ENCODE results near the gene STARD3NL. TPM values are rescaled to one million over a fixed set of nuclear protein-coding genes. Genes with fewer than 3 reads are reported as not detected.

The STARD3NL gene, protein sequence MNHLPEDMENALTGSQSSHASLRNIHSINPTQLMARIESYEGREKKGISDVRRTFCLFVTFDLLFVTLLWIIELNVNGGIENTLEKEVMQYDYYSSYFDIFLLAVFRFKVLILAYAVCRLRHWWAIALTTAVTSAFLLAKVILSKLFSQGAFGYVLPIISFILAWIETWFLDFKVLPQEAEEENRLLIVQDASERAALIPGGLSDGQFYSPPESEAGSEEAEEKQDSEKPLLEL
- 13.1 TPM for total RNA-seq
- polyA plus RNA-seq = 10 to 100 TPM; 28.4 to 33.8 (median 31.4) TPM

DNA sequence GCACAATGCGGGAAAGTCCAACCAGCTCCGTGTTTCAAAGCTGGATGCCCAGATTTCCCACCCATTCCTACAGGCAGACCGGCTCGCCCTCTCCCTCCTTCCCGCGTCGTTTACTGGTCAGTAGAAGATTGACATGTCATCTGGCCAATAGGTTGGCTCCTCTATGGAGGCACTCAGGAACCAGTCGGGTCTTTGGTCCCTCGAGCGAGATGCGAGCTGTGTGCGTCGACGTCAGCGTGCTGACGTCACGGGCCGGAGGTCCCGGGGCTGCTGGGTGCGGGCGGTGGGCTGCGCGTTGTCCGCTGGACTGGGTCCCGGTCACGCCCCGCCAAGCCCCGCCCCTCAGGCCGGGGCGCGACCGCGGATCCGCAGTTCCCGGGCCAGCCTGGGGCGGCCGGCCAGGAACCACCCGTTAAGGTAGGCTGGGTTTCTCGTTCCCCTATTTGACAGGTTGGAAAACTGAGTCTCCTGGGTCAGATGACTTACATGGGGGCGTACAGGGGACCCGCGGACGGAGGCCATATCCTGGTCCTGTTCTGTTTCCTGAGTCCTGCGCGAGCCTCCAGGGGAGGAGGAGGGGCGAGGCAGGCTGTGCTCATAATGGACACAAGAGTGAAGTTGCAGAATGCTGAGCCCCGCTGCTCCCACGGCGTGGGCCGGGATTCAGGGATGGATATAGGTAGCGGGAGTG, at the start of gene STARD3NL:
TSS of gene STARD3NL (plus strand) at position 242 of the 691 bp plus-strand sequence. CDS start 29,260 bp downstream, outside the sequence.
- Histone ChIP-seq H3K27ac (ENCODE audit: insufficient read depth, low read length, poor library complexity, severe bottlenecking) (peak within 1 kb of the TSS; percentile 90), H3K4me3 (ENCODE audit: low read depth, low read length) (peak within 1 kb of the TSS; percentile 92), H3K4me1 (ENCODE audit: control insufficient read depth, insufficient read depth, low read length, poor library complexity, severe bottlenecking) (peaks cover 16% of the 10 kb centered on the region), H3K27me3 (ENCODE audit: control insufficient read depth, insufficient read depth, low read length) (peaks cover 3% of the 10 kb centered on the region), H3K9me3 (ENCODE audit: control insufficient read depth in 2 of 2, low read length in 2 of 2) (peaks cover 0 to 2% of the 10 kb centered on the region in 2 experiments), H3K36me3 (ENCODE audit: control insufficient read depth, insufficient read depth, low read length) (no peaks in the 10 kb centered on the region)
- Mint-ChIP-seq H3K27me3 (peaks cover 5% of the 10 kb centered on the region), H3K4me3 (peak within 1 kb of the TSS; percentile 93 to 99 (median 98)), H3K4me1 (peaks cover 21 to 39% (median 33%) of the 10 kb centered on the region in 4 donors), H3K36me3 (peaks cover 4% of the 10 kb centered on the region), H3K27ac (peak within 1 kb of the TSS; percentile 89 to 100 (median 97)), H3K9me3 (peaks cover 0 to 4% (median 0%) of the 10 kb centered on the region in 7 donors)
- peak; percentile 91 to 99 (median 91) for DNase-seq
- peak; percentile 97 to 98 for ATAC-seq (ENCODE audit: low read depth in 2 of 2)

DNA sequence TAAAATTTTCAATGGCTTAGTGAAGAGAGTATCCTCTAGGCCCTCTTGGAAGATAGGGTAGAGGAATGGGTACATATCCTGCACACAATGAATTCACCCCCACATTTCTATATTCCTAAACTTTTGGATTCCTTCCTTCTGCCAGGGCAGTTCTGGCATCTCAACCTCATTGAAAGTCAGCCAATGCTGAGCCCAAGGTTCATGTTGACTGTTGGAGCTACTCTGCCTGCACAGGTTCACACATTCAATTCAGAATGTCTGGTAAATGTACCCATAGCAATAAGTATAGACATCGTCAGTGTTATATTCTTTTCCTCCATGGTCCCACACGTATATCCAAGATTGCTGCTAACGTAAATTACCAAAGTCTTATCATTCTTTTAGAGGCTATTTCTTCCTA, 48.9 kb upstream of the STARD3NL start:
- Mint-ChIP-seq H3K27me3 (peaks cover 16% of the 10 kb centered on the region), H3K4me3 (no peak overlapping the region), H3K9me3 (peaks cover 0 to 1% (median 0%) of the 10 kb centered on the region in 7 donors), H3K36me3 (no peaks in the 10 kb centered on the region), H3K4me1 (no peaks in the 10 kb centered on the region), H3K27ac (no peak overlapping the region)
- H3K9me3 ChIP-seq (ENCODE audit: control insufficient read depth in 2 of 2, low read length in 2 of 2) = no peaks in the 10 kb centered on the region
- H3K4me3 ChIP-seq (ENCODE audit: low read depth, low read length) = no peak overlapping the region
- ATAC-seq (ENCODE audit: low read depth in 2 of 2) (no peak), DNase-seq (no peak)
- peaks cover 14% of the 10 kb centered on the region for H3K27me3 ChIP-seq (ENCODE audit: control insufficient read depth, insufficient read depth, low read length)
- H3K27ac ChIP-seq (ENCODE audit: insufficient read depth, low read length, poor library complexity, severe bottlenecking) = no peak overlapping the region
- H3K4me1 ChIP-seq (ENCODE audit: control insufficient read depth, insufficient read depth, low read length, poor library complexity, severe bottlenecking) = no peaks in the 10 kb centered on the region
- no peaks in the 10 kb centered on the region for H3K36me3 ChIP-seq (ENCODE audit: control insufficient read depth, insufficient read depth, low read length)

DNA sequence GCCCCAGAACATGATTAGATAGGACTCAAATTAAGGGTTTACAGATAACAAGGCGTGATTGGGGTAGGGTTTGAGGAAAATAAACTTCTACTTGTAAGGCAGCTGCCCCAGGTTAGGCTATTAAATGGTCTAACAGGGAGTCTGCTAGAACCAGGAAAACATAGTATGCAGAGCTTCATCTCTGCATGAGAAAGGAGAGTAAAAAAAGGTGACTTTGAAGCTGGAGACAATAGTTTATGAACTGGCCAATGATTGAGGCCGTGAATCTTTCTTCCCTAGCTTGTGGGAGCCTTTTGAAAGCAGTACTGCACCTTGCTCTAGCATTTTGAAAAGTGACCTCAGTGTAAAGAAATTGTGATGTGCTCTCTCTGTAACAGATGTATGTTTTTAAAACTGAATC, 48.5 kb upstream of the STARD3NL start:
- Mint-ChIP-seq H3K9me3 (peaks cover 0 to 1% (median 0%) of the 10 kb centered on the region in 7 donors), H3K4me1 (no peaks in the 10 kb centered on the region), H3K4me3 (no peak overlapping the region), H3K27ac (no peak overlapping the region), H3K36me3 (no peaks in the 10 kb centered on the region), H3K27me3 (peaks cover 17% of the 10 kb centered on the region)
- ATAC-seq (ENCODE audit: low read depth in 2 of 2) = no peak
- no peak overlapping the region for H3K4me3 ChIP-seq (ENCODE audit: low read depth, low read length)
- no peaks in the 10 kb centered on the region for H3K9me3 ChIP-seq (ENCODE audit: control insufficient read depth in 2 of 2, low read length in 2 of 2)
- no peaks in the 10 kb centered on the region for H3K4me1 ChIP-seq (ENCODE audit: control insufficient read depth, insufficient read depth, low read length, poor library complexity, severe bottlenecking)
- no peak overlapping the region for H3K27ac ChIP-seq (ENCODE audit: insufficient read depth, low read length, poor library complexity, severe bottlenecking)
- H3K27me3 ChIP-seq (ENCODE audit: control insufficient read depth, insufficient read depth, low read length) = peaks cover 14% of the 10 kb centered on the region
- no peak for DNase-seq
- H3K36me3 ChIP-seq (ENCODE audit: control insufficient read depth, insufficient read depth, low read length) = no peaks in the 10 kb centered on the region

DNA sequence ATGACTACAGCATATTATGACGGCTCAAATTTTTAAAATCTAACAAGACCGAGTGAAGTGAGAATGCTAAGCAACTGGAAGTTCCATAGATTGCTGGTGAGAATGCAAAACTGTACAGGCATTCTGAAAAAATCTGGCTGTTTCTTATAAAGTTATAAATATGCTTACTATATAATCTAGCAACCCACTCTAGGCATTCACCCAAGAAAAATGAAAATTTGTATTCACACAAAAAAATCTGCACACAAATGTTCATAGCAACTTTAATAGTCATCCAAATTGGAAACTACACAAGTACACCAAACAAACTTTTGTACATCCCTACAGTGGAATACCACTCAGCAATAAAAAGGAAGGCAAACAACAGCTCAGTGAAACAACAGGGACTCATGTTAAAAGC, 39.9 kb upstream of the STARD3NL start:
- Histone ChIP-seq H3K9me3 (ENCODE audit: control insufficient read depth in 2 of 2, low read length in 2 of 2) (no peaks in the 10 kb centered on the region), H3K4me3 (ENCODE audit: low read depth, low read length) (no peak overlapping the region), H3K27me3 (ENCODE audit: control insufficient read depth, insufficient read depth, low read length) (peaks cover 3% of the 10 kb centered on the region), H3K4me1 (ENCODE audit: control insufficient read depth, insufficient read depth, low read length, poor library complexity, severe bottlenecking) (no peaks in the 10 kb centered on the region), H3K27ac (ENCODE audit: insufficient read depth, low read length, poor library complexity, severe bottlenecking) (no peak overlapping the region), H3K36me3 (ENCODE audit: control insufficient read depth, insufficient read depth, low read length) (no peaks in the 10 kb centered on the region)
- no peak for ATAC-seq (ENCODE audit: low read depth in 2 of 2)
- Mint-ChIP-seq H3K36me3 (no peaks in the 10 kb centered on the region), H3K4me1 (no peaks in the 10 kb centered on the region), H3K27me3 (peaks cover 20% of the 10 kb centered on the region), H3K27ac (no peak overlapping the region), H3K4me3 (no peak overlapping the region), H3K9me3 (peaks cover 0 to 5% (median 0%) of the 10 kb centered on the region in 7 donors)
- DNase-seq = no peak

DNA sequence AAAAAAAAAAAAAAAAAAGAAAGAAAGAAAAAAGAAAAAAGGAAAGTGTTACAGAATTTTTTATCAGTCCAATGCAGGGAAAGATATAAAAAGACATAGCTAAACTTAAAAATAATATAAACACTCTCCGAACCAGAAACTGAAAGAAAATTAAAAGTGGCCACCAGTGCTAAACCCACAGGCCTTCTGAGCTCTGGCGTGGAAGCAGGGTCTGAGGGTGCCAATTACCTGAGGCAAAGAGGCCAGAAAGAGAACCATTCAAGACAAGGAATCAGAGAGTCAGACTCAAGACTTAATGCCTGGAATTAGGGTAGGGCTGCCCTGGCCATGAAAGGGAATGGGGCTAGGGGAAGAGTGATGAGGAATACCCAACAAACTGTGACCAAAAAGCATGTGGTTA, 36.9 kb upstream of the STARD3NL start:
- Mint-ChIP-seq H3K9me3 (no peaks in the 10 kb centered on the region), H3K27ac (no peak overlapping the region), H3K36me3 (no peaks in the 10 kb centered on the region), H3K27me3 (peaks cover 11% of the 10 kb centered on the region), H3K4me3 (no peak overlapping the region), H3K4me1 (no peaks in the 10 kb centered on the region)
- ATAC-seq (ENCODE audit: low read depth in 2 of 2) (no peak), DNase-seq (no peak)
- Histone ChIP-seq H3K9me3 (ENCODE audit: control insufficient read depth in 2 of 2, low read length in 2 of 2) (no peaks in the 10 kb centered on the region), H3K36me3 (ENCODE audit: control insufficient read depth, insufficient read depth, low read length) (no peaks in the 10 kb centered on the region), H3K27ac (ENCODE audit: insufficient read depth, low read length, poor library complexity, severe bottlenecking) (no peak overlapping the region), H3K4me3 (ENCODE audit: low read depth, low read length) (no peak overlapping the region), H3K27me3 (ENCODE audit: control insufficient read depth, insufficient read depth, low read length) (no peaks in the 10 kb centered on the region), H3K4me1 (ENCODE audit: control insufficient read depth, insufficient read depth, low read length, poor library complexity, severe bottlenecking) (no peaks in the 10 kb centered on the region)

DNA sequence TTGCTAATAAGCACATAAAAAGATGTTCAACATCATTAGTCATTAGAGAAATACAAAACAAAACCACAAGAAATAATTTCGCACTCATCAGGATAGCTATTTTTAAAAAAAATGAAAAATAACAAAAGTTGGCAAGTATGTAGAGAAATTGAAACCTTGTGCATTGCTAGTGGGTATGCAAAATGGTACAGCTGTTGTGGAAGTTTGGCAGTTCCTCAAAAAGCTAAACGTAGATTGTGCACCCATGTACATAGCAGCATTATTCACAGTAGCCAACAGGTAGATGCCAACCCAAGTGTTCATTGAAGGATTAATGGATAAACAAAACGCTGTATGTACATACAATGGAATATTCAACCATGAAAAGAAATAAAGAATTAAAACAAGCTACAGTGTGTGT, 35.3 kb upstream of the STARD3NL start:
- no peaks in the 10 kb centered on the region for H3K36me3 ChIP-seq (ENCODE audit: control insufficient read depth, insufficient read depth, low read length)
- Mint-ChIP-seq H3K27me3 (peaks cover 15% of the 10 kb centered on the region), H3K9me3 (no peaks in the 10 kb centered on the region), H3K4me1 (no peaks in the 10 kb centered on the region), H3K4me3 (no peak overlapping the region), H3K36me3 (no peaks in the 10 kb centered on the region), H3K27ac (no peak overlapping the region)
- H3K27me3 ChIP-seq (ENCODE audit: control insufficient read depth, insufficient read depth, low read length) = no peaks in the 10 kb centered on the region
- no peaks in the 10 kb centered on the region for H3K4me1 ChIP-seq (ENCODE audit: control insufficient read depth, insufficient read depth, low read length, poor library complexity, severe bottlenecking)
- H3K9me3 ChIP-seq (ENCODE audit: control insufficient read depth in 2 of 2, low read length in 2 of 2) = no peaks in the 10 kb centered on the region
- ATAC-seq (ENCODE audit: low read depth in 2 of 2) = no peak
- H3K27ac ChIP-seq (ENCODE audit: insufficient read depth, low read length, poor library complexity, severe bottlenecking) = no peak overlapping the region
- no peak overlapping the region for H3K4me3 ChIP-seq (ENCODE audit: low read depth, low read length)
- no peak for DNase-seq

DNA sequence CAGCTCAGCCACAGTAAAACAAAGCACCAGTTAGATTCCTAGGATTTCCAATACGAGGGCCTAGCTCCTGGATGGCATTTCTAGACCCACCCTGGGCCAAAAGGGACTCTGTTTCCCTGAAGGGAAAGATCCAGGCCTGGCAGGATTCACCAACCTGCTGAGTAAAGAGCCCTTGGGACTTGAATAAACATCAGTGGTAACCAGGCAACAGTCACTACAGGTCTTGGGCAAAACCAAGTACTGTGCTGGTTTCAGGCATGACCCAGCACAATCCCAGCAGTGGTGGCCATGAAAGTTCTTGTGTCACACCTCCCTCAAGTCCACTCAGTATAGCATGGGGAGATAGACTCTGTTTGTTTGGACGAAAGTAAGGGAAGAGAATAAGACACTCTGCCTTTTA, 31.0 kb upstream of the STARD3NL start:
- Histone ChIP-seq H3K4me3 (ENCODE audit: low read depth, low read length) (no peak overlapping the region), H3K27ac (ENCODE audit: insufficient read depth, low read length, poor library complexity, severe bottlenecking) (no peak overlapping the region), H3K4me1 (ENCODE audit: control insufficient read depth, insufficient read depth, low read length, poor library complexity, severe bottlenecking) (no peaks in the 10 kb centered on the region), H3K36me3 (ENCODE audit: control insufficient read depth, insufficient read depth, low read length) (no peaks in the 10 kb centered on the region), H3K27me3 (ENCODE audit: control insufficient read depth, insufficient read depth, low read length) (peaks cover 2% of the 10 kb centered on the region), H3K9me3 (ENCODE audit: control insufficient read depth in 2 of 2, low read length in 2 of 2) (no peaks in the 10 kb centered on the region)
- H3K27ac Mint-ChIP-seq = no peak overlapping the region
- no peak for ATAC-seq (ENCODE audit: low read depth in 2 of 2)
- no peak for DNase-seq
- peaks cover 0 to 1% (median 0%) of the 10 kb centered on the region in 7 donors for H3K9me3 Mint-ChIP-seq
- H3K4me1 Mint-ChIP-seq = no peaks in the 10 kb centered on the region
- no peaks in the 10 kb centered on the region for H3K36me3 Mint-ChIP-seq
- H3K4me3 Mint-ChIP-seq = no peak overlapping the region
- peaks cover 22% of the 10 kb centered on the region for H3K27me3 Mint-ChIP-seq
